WTC11 (cell line): ENCODE measurements around the gene PIP4K2A. TPM values are rescaled to one million over a fixed set of nuclear protein-coding genes. Genes with fewer than 3 reads are reported as not detected.

Experiments
- ATAC-seq: fragments of 200-7000 bp; cut with Tn5 transposase; 2 replicates; pipeline ENCODE4 v1.10.0; 2021; ENCODE audit warnings: mild to moderate bottlenecking, moderate library complexity
- CTCF ChIA-PET: fragments of 300-600 bp; sonication (Branson Sonifier 250); formaldehyde crosslinking; loops from one replicate; lab custom pipeline; 2021; ENCODE audit warnings: antibody characterized with exemption; lab: Charles Lee
- POLR2A ChIA-PET: fragments of 350-600 bp; sonication (Branson Sonifier 250); formaldehyde crosslinking; loops from one replicate; lab custom pipeline; 2021; ENCODE audit warnings: antibody characterized with exemption; lab: Charles Lee
- DNase-seq: peaks from one replicate; pipeline ENCODE4 v3.0.0; 2021; ENCODE audit warnings: low spot score
- H3K27ac Mint-ChIP-seq: 2 replicates; pipeline ENCODE4 v1.8.0; 2021; ENCODE audit warnings: mixed read lengths
- H3K27me3 Mint-ChIP-seq: 2 replicates; pipeline ENCODE4 v1.8.0; 2021; ENCODE audit warnings: low read depth, mild to moderate bottlenecking, moderate library complexity, mixed read lengths
- H3K36me3 Mint-ChIP-seq: 2 replicates; pipeline ENCODE4 v1.8.0; 2021; ENCODE audit warnings: mixed read lengths
- H3K4me1 Mint-ChIP-seq: 2 replicates; pipeline ENCODE4 v1.8.0; 2022; ENCODE audit warnings: mixed read lengths
- H3K4me3 Mint-ChIP-seq: 2 replicates; pipeline ENCODE4 v1.8.0; 2021; ENCODE audit warnings: mild to moderate bottlenecking, moderate library complexity, mixed read lengths
- H3K9me3 Mint-ChIP-seq: 2 replicates; pipeline ENCODE4 v1.8.0; 2021; ENCODE audit warnings: mixed read lengths
- AFF4 ChIP-seq: sonication (generic); formaldehyde crosslinking; IDR thresholded peaks from 2 replicates; pipeline ENCODE4 v1.8.1; 2023; ENCODE audit warnings: mild to moderate bottlenecking, missing genetic modification reagents, borderline replicate concordance
- ATF1 ChIP-seq: sonication (generic); formaldehyde crosslinking; IDR thresholded peaks from 2 replicates; pipeline ENCODE4 v1.8.1; 2023; ENCODE audit warnings: mild to moderate bottlenecking, moderate library complexity, missing genetic modification reagents
- ATF3 ChIP-seq: sonication (generic); formaldehyde crosslinking; conservative IDR thresholded peaks from 2 replicates; pipeline ENCODE4 v1.8.1; 2022; ENCODE audit warnings: mild to moderate bottlenecking, missing genetic modification reagents
- ETV6 ChIP-seq: sonication (generic); formaldehyde crosslinking; IDR thresholded peaks from 2 replicates; pipeline ENCODE4 v1.8.1; 2022; ENCODE audit warnings: mild to moderate bottlenecking, missing genetic modification reagents
- FOXK1 ChIP-seq: sonication (generic); formaldehyde crosslinking; IDR thresholded peaks from 2 replicates; pipeline ENCODE4 v1.8.0; 2022; ENCODE audit warnings: mild to moderate bottlenecking, moderate library complexity, missing genetic modification reagents
- FOXP1 ChIP-seq: sonication (generic); formaldehyde crosslinking; IDR thresholded peaks from 2 replicates; pipeline ENCODE4 v1.8.0; 2022; ENCODE audit warnings: missing genetic modification reagents, mild to moderate bottlenecking, moderate library complexity, borderline replicate concordance
- HMGXB4 ChIP-seq: sonication (generic); formaldehyde crosslinking; IDR thresholded peaks from 2 replicates; pipeline ENCODE4 v1.8.1; 2023; ENCODE audit warnings: mild to moderate bottlenecking, moderate library complexity, missing genetic modification reagents
- IRF2 ChIP-seq: sonication (generic); formaldehyde crosslinking; IDR thresholded peaks from 2 replicates; pipeline ENCODE4 v1.8.0; 2022; ENCODE audit warnings: low read depth, missing genetic modification reagents, borderline replicate concordance
- JAZF1 ChIP-seq: fragments of 250-450 bp; sonication (Bioruptor Pico); IDR thresholded peaks from 2 replicates; pipeline ENCODE4 v1.9.0; 2021; ENCODE audit warnings: moderate library complexity, mild to moderate bottlenecking, inconsistent platforms
- NFE2L1 ChIP-seq: sonication (generic); formaldehyde crosslinking; IDR thresholded peaks from 2 replicates; pipeline ENCODE4 v1.8.1; 2023; ENCODE audit warnings: missing genetic modification reagents
- NR1H2 ChIP-seq: sonication (generic); formaldehyde crosslinking; IDR thresholded peaks from 2 replicates; pipeline ENCODE4 v1.9.0; 2021; ENCODE audit warnings: mild to moderate bottlenecking, moderate library complexity, missing genetic modification reagents
- SMAD3 ChIP-seq: sonication (generic); formaldehyde crosslinking; IDR thresholded peaks from 2 replicates; pipeline ENCODE4 v1.8.0; 2022; ENCODE audit warnings: missing genetic modification reagents, mild to moderate bottlenecking, borderline replicate concordance
- USF2 ChIP-seq: sonication (generic); formaldehyde crosslinking; IDR thresholded peaks from 2 replicates; pipeline ENCODE4 v1.8.1; 2023; ENCODE audit warnings: mild to moderate bottlenecking, missing genetic modification reagents, moderate library complexity
- ZNF317 ChIP-seq: sonication (generic); formaldehyde crosslinking; IDR thresholded peaks from 2 replicates; pipeline ENCODE4 v1.8.1; 2023; ENCODE audit warnings: low read depth, mild to moderate bottlenecking, moderate library complexity, missing genetic modification reagents, borderline replicate concordance
- total RNA-seq: library from RNA; stranded (reverse); gene quantifications from 3 replicates; pipeline ENCODE4 v1.2.3, GENCODE V29; 2021
- TF ChIP-seq, protein P1 (sequence below): sonication (generic); formaldehyde crosslinking; IDR thresholded peaks from 2 replicates; pipeline ENCODE4 v1.8.0; 2023; ENCODE audit warnings: missing genetic modification reagents, mild to moderate bottlenecking, borderline replicate concordance
- TF ChIP-seq, protein P2 (sequence below): sonication (generic); formaldehyde crosslinking; IDR thresholded peaks from 2 replicates; pipeline ENCODE4 v1.8.1; 2022; ENCODE audit warnings: missing genetic modification reagents, borderline replicate concordance
- TF ChIP-seq, protein P3 (sequence below): sonication (generic); formaldehyde crosslinking; IDR thresholded peaks from 2 replicates; pipeline ENCODE4 v1.8.1; 2022; ENCODE audit warnings: low read depth, mild to moderate bottlenecking, moderate library complexity, missing genetic modification reagents, borderline replicate concordance

Gene PIP4K2A
- total RNA-seq, 1 experiment from 2014 or later: 47.5 TPM

GRCh38 chr10:22607261-22607660 lies 107.1 kb downstream of the PIP4K2A start:
- H3K4me1 Mint-ChIP-seq: peaks cover 54% of the 10 kb centered on the region
- no peaks in the 10 kb centered on the region for H3K27me3 Mint-ChIP-seq
- no peak for TF ChIP-seq AFF4
- TF ChIP-seq, protein P1, sequence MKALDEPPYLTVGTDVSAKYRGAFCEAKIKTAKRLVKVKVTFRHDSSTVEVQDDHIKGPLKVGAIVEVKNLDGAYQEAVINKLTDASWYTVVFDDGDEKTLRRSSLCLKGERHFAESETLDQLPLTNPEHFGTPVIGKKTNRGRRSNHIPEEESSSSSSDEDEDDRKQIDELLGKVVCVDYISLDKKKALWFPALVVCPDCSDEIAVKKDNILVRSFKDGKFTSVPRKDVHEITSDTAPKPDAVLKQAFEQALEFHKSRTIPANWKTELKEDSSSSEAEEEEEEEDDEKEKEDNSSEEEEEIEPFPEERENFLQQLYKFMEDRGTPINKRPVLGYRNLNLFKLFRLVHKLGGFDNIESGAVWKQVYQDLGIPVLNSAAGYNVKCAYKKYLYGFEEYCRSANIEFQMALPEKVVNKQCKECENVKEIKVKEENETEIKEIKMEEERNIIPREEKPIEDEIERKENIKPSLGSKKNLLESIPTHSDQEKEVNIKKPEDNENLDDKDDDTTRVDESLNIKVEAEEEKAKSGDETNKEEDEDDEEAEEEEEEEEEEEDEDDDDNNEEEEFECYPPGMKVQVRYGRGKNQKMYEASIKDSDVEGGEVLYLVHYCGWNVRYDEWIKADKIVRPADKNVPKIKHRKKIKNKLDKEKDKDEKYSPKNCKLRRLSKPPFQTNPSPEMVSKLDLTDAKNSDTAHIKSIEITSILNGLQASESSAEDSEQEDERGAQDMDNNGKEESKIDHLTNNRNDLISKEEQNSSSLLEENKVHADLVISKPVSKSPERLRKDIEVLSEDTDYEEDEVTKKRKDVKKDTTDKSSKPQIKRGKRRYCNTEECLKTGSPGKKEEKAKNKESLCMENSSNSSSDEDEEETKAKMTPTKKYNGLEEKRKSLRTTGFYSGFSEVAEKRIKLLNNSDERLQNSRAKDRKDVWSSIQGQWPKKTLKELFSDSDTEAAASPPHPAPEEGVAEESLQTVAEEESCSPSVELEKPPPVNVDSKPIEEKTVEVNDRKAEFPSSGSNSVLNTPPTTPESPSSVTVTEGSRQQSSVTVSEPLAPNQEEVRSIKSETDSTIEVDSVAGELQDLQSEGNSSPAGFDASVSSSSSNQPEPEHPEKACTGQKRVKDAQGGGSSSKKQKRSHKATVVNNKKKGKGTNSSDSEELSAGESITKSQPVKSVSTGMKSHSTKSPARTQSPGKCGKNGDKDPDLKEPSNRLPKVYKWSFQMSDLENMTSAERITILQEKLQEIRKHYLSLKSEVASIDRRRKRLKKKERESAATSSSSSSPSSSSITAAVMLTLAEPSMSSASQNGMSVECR (CRISPR knock-in tag): no peak
- TF ChIP-seq, protein P2, sequence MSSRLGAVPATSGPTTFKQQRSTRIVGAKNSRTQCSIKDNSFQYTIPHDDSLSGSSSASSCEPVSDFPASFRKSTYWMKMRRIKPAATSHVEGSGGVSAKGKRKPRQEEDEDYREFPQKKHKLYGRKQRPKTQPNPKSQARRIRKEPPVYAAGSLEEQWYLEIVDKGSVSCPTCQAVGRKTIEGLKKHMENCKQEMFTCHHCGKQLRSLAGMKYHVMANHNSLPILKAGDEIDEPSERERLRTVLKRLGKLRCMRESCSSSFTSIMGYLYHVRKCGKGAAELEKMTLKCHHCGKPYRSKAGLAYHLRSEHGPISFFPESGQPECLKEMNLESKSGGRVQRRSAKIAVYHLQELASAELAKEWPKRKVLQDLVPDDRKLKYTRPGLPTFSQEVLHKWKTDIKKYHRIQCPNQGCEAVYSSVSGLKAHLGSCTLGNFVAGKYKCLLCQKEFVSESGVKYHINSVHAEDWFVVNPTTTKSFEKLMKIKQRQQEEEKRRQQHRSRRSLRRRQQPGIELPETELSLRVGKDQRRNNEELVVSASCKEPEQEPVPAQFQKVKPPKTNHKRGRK (CRISPR knock-in tag): no peak
- peaks cover 40% of the 10 kb centered on the region for H3K36me3 Mint-ChIP-seq
- H3K9me3 Mint-ChIP-seq: peaks cover 20% of the 10 kb centered on the region
- ChIA-PET CTCF (no interaction called here), POLR2A (no interaction called here)
- H3K27ac Mint-ChIP-seq: peak overlapping the region; percentile 70
- DNase-seq (no peak), ATAC-seq (no peak)
- H3K4me3 Mint-ChIP-seq: no peak overlapping the region

GRCh38 chr10:22606164-22606614 lies 108.2 kb downstream of the PIP4K2A start:
- no peak for TF ChIP-seq ZNF317 (CRISPR knock-in tag)
- TF ChIP-seq HMGXB4 (CRISPR knock-in tag): no peak
- Mint-ChIP-seq H3K9me3 (peaks cover 15% of the 10 kb centered on the region), H3K4me1 (peaks cover 43% of the 10 kb centered on the region), H3K4me3 (no peak overlapping the region), H3K27me3 (no peaks in the 10 kb centered on the region), H3K27ac (no peak overlapping the region), H3K36me3 (peaks cover 39% of the 10 kb centered on the region)
- ATAC-seq: no peak
- DNase-seq: no peak
- ChIA-PET POLR2A (no interaction called here), CTCF (no interaction called here)

GRCh38 chr10:22605168-22605567 lies 109.2 kb downstream of the PIP4K2A start:
- DNase-seq: no peak
- no peak overlapping the region for H3K4me3 Mint-ChIP-seq
- POLR2A ChIA-PET: no interaction called here
- TF ChIP-seq NR1H2 (CRISPR knock-in tag) (no peak), IRF2 (CRISPR knock-in tag) (no peak), SMAD3 (no peak), USF2 (CRISPR knock-in tag) (no peak), ETV6 (CRISPR knock-in tag) (no peak), JAZF1 (CRISPR knock-in tag) (no peak), NFE2L1 (CRISPR knock-in tag) (no peak), ATF1 (CRISPR knock-in tag) (no peak), ATF3 (CRISPR knock-in tag) (no peak), FOXP1 (CRISPR knock-in tag) (no peak), FOXK1 (CRISPR knock-in tag) (no peak)
- TF ChIP-seq, protein P3, sequence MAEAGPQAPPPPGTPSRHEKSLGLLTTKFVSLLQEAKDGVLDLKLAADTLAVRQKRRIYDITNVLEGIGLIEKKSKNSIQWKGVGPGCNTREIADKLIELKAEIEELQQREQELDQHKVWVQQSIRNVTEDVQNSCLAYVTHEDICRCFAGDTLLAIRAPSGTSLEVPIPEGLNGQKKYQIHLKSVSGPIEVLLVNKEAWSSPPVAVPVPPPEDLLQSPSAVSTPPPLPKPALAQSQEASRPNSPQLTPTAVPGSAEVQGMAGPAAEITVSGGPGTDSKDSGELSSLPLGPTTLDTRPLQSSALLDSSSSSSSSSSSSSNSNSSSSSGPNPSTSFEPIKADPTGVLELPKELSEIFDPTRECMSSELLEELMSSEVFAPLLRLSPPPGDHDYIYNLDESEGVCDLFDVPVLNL (CRISPR knock-in tag): no peak

More at GRCh38 chr10:22605168-22605567, 109.2 kb downstream of the PIP4K2A start:
- peaks cover 28% of the 10 kb centered on the region for H3K36me3 Mint-ChIP-seq
- CTCF ChIA-PET: interaction anchor here (0.9 to 1.7 kb wide), 2 partner anchors 18 to 20 kb away, joined by 4 to 6 read pairs; no protein-coding TSS in a partner anchor
- no peaks in the 10 kb centered on the region for H3K27me3 Mint-ChIP-seq
- no peak for ATAC-seq
- peaks cover 5% of the 10 kb centered on the region for H3K9me3 Mint-ChIP-seq
- H3K27ac Mint-ChIP-seq: peak overlapping the region; percentile 83
- H3K4me1 Mint-ChIP-seq: peaks cover 34% of the 10 kb centered on the region
